ENCODE results near the gene ERC2.

The ERC2 gene

DNA sequence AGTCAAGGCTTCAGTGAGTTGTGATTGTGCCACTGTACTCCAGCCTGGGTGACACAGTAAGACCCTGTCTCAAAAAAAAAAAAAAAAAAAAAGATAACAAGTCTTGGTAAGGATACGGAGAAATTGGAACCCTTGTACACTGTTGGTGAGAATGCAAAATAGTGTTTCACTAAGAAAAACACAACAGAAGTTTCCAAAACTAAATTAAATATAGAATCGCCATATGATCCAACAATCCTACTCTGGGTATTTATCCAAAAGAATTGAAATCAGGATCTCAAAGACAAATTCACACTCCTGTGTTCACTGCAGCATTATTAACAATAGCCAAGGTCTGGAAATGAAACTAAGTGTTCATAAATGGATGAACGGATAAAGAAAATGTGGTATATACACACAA, 149.4 kb downstream of the ERC2 start:
- Histone ChIP-seq H3K27me3 (ENCODE audit: control insufficient read depth, insufficient read depth, low read length) (no peaks in the 10 kb centered on the region), H3K4me3 (ENCODE audit: low read depth, low read length) (no peak overlapping the region), H3K79me2 (no peaks in the 10 kb centered on the region), H3K9ac (no peak overlapping the region), H3K9me3 (ENCODE audit: control insufficient read depth, low read length) (no peaks in the 10 kb centered on the region), H3K27ac (no peak overlapping the region), H3K4me1 (no peaks in the 10 kb centered on the region), H2AFZ (no peak overlapping the region), H3K36me3 (ENCODE audit: control insufficient read depth, insufficient read depth, low read length) (no peaks in the 10 kb centered on the region), H3K4me2 (ENCODE audit: low read length) (no peak overlapping the region)
- TF ChIP-seq, protein P1, sequence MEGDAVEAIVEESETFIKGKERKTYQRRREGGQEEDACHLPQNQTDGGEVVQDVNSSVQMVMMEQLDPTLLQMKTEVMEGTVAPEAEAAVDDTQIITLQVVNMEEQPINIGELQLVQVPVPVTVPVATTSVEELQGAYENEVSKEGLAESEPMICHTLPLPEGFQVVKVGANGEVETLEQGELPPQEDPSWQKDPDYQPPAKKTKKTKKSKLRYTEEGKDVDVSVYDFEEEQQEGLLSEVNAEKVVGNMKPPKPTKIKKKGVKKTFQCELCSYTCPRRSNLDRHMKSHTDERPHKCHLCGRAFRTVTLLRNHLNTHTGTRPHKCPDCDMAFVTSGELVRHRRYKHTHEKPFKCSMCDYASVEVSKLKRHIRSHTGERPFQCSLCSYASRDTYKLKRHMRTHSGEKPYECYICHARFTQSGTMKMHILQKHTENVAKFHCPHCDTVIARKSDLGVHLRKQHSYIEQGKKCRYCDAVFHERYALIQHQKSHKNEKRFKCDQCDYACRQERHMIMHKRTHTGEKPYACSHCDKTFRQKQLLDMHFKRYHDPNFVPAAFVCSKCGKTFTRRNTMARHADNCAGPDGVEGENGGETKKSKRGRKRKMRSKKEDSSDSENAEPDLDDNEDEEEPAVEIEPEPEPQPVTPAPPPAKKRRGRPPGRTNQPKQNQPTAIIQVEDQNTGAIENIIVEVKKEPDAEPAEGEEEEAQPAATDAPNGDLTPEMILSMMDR (IDR thresholded peaks at IDR 0.05), result no peak

DNA sequence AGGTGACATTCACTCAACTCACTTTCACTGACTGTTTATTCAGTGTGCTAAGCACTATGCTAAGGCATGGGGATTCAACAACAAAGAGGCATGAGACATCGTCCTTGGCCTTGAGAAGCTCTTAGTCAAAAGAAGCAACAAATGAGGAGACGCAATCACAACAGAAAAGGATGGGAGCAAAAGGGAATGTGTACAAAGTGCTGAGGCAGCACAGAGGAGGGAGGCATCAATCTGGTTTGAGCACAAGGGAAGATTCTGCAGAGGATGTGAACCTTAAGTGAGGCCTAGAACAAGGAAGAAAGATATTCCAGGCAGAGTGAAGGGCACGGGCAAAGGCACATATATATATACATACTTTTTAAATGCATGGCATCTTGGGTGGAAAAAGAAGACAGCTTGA, 151.3 kb downstream of the ERC2 start:
- TF ChIP-seq, protein P1 (IDR thresholded peaks at IDR 0.05), result no peak

DNA sequence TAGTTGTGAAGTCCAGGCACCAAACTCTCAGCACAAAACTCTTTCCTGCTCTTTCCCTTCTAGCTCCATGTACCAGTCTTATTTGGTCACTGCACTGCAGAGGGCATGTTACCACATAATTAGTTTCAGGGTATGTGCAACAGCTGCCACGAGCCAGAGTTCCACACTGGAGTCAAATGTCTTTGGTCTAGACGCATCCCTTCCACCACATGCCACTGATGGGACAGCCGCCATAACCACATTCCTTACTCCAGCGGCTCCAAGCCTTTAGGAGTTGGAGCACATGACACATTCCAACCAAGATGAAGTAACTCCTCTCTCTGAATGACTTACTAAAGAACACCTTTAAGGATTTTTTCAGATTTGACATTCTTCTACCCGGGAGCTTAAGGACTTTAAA, 153.4 kb downstream of the ERC2 start:
- Histone ChIP-seq H3K9me3 (ENCODE audit: control insufficient read depth, low read length) (no peaks in the 10 kb centered on the region), H3K27me3 (ENCODE audit: control insufficient read depth, insufficient read depth, low read length) (no peaks in the 10 kb centered on the region), H3K9ac (no peak overlapping the region), H3K4me1 (no peaks in the 10 kb centered on the region), H3K4me3 (ENCODE audit: low read depth, low read length) (no peak overlapping the region), H2AFZ (no peak overlapping the region), H3K4me2 (ENCODE audit: low read length) (no peak overlapping the region), H3K36me3 (ENCODE audit: control insufficient read depth, insufficient read depth, low read length) (no peaks in the 10 kb centered on the region), H3K27ac (no peak overlapping the region), H3K79me2 (no peaks in the 10 kb centered on the region)
- TF ChIP-seq, protein P1 (IDR thresholded peaks at IDR 0.05), result no peak

More for the DNA sequence above, 151.3 kb downstream of the ERC2 start:
- H3K4me3 ChIP-seq (ENCODE audit: low read depth, low read length), result no peak overlapping the region
- no peaks in the 10 kb centered on the region for H3K36me3 ChIP-seq (ENCODE audit: control insufficient read depth, insufficient read depth, low read length)
- no peak overlapping the region for H3K27ac ChIP-seq
- H2AFZ ChIP-seq, result no peak overlapping the region
- H3K79me2 ChIP-seq, result no peaks in the 10 kb centered on the region
- no peaks in the 10 kb centered on the region for H3K9me3 ChIP-seq (ENCODE audit: control insufficient read depth, low read length)
- H3K4me2 ChIP-seq (ENCODE audit: low read length), result no peak overlapping the region
- H3K27me3 ChIP-seq (ENCODE audit: control insufficient read depth, insufficient read depth, low read length), result no peaks in the 10 kb centered on the region
- no peaks in the 10 kb centered on the region for H3K4me1 ChIP-seq
- H3K9ac ChIP-seq, result no peak overlapping the region

DNA sequence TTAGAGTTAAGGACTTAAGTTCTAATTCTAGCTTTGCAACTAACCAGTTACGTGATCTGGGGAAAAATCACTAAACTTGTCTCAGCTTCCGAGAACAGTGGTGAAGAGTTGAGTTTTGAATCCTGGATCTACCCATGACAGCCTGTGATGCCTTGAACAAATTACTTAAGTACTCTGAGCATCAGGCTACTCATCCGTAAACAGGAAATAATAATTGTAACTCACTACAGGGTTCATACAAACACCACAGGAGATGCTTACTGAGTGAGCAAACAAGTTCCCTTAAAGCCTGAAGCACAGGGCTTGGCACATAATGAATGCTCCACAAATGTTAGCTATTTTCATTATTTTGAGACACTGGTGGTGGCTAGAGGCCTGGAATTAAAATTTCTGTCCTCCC, 158.8 kb downstream of the ERC2 start:
- H3K4me2 ChIP-seq (ENCODE audit: low read length), result no peak overlapping the region
- H2AFZ ChIP-seq, result no peak overlapping the region
- no peaks in the 10 kb centered on the region for H3K27me3 ChIP-seq (ENCODE audit: control insufficient read depth, insufficient read depth, low read length)
- no peaks in the 10 kb centered on the region for H3K79me2 ChIP-seq
- no peaks in the 10 kb centered on the region for H3K36me3 ChIP-seq (ENCODE audit: control insufficient read depth, insufficient read depth, low read length)
- H3K27ac ChIP-seq, result no peak overlapping the region
- no peak overlapping the region for H3K9ac ChIP-seq
- no peaks in the 10 kb centered on the region for H3K9me3 ChIP-seq (ENCODE audit: control insufficient read depth, low read length)
- H3K4me3 ChIP-seq (ENCODE audit: low read depth, low read length), result no peak overlapping the region
- TF ChIP-seq, protein P1 (IDR thresholded peaks at IDR 0.05), result no peak
- no peaks in the 10 kb centered on the region for H3K4me1 ChIP-seq

DNA sequence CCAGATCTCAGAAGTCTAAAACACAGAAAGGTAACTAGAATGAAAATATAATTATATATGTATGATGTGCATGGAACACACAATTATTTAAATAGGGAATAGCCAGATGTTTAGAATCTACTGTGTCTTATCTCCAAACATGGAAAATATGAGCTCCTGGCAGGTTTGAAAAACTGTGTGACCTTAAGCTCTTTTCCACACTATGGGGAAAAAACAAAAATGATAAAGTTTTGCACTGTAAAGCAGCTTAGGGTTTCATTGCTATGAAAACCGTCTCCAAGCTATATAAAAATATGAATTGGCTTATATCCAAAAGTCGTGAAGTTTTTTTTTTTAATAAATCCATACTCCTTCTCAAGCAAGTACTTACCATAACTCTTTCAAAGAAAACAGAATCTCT, 159.8 kb downstream of the ERC2 start:
- Histone ChIP-seq H3K36me3 (ENCODE audit: control insufficient read depth, insufficient read depth, low read length) (no peaks in the 10 kb centered on the region), H3K4me3 (ENCODE audit: low read depth, low read length) (no peak overlapping the region), H3K4me2 (ENCODE audit: low read length) (no peak overlapping the region), H3K27me3 (ENCODE audit: control insufficient read depth, insufficient read depth, low read length) (no peaks in the 10 kb centered on the region), H3K9me3 (ENCODE audit: control insufficient read depth, low read length) (no peaks in the 10 kb centered on the region), H3K9ac (no peak overlapping the region), H3K27ac (no peak overlapping the region), H3K4me1 (no peaks in the 10 kb centered on the region), H2AFZ (no peak overlapping the region), H3K79me2 (no peaks in the 10 kb centered on the region)
- TF ChIP-seq, protein P1 (IDR thresholded peaks at IDR 0.05), result no peak
